HFFc6 (cell line): ENCODE results near the gene IGF2BP3. TPM values are rescaled to one million over a fixed set of nuclear protein-coding genes. Genes with fewer than 3 reads are reported as not detected.
A peak's percentile ranks its signal among the peaks of the same experiment; 100 is the strongest.

ENCODE experiments used
- DNase-seq: peaks from one replicate; pipeline ENCODE4 v3.0.0-alpha.2; 2018
- H3K27ac Mint-ChIP-seq: 2 replicates; pipeline ENCODE4 v1.8.0; 2020; ENCODE audit warnings: mild to moderate bottlenecking, mixed read lengths
- H3K27me3 Mint-ChIP-seq: 2 replicates; pipeline ENCODE4 v1.8.0; 2021; ENCODE audit warnings: mild to moderate bottlenecking, moderate library complexity, mixed read lengths; ENCODE audit not compliant: insufficient read depth
- H3K36me3 Mint-ChIP-seq: 2 replicates; pipeline ENCODE4 v1.8.0; 2021; ENCODE audit warnings: low read depth, mixed read lengths
- H3K4me1 Mint-ChIP-seq: 2 replicates; pipeline ENCODE4 v1.8.0; 2020; ENCODE audit warnings: low read depth, mixed read lengths
- H3K4me3 Mint-ChIP-seq: 2 replicates; pipeline ENCODE4 v1.8.0; 2020; ENCODE audit warnings: mild to moderate bottlenecking, moderate library complexity, mixed read lengths
- H3K9me3 Mint-ChIP-seq: 2 replicates; pipeline ENCODE4 v1.8.0; 2020; ENCODE audit warnings: mild to moderate bottlenecking, mixed read lengths
- total RNA-seq, 6 experiments: library from RNA; stranded (reverse); fragmentation: NEBNext Ultra II Directional; extraction: Animal tissue kit (Norgen Biotek cat#: 25700); gene quantifications; 2 replicates in 1 of 6; 3 replicates in 5 of 6; pipeline ENCODE4 v1.2.3, GENCODE V29; 2021
- TF ChIP-seq, protein P1 (sequence below): fragments of 200-600 bp; sonication (generic); IDR thresholded peaks from 2 replicates; pipeline ENCODE4 v1.5.0; 2021; ENCODE audit warnings: antibody characterized with exemption, mild to moderate bottlenecking

The IGF2BP3 gene
- total RNA-seq, 6 experiments from 2014 or later: 23.8 to 33.1 (median 31.0) TPM

DNA sequence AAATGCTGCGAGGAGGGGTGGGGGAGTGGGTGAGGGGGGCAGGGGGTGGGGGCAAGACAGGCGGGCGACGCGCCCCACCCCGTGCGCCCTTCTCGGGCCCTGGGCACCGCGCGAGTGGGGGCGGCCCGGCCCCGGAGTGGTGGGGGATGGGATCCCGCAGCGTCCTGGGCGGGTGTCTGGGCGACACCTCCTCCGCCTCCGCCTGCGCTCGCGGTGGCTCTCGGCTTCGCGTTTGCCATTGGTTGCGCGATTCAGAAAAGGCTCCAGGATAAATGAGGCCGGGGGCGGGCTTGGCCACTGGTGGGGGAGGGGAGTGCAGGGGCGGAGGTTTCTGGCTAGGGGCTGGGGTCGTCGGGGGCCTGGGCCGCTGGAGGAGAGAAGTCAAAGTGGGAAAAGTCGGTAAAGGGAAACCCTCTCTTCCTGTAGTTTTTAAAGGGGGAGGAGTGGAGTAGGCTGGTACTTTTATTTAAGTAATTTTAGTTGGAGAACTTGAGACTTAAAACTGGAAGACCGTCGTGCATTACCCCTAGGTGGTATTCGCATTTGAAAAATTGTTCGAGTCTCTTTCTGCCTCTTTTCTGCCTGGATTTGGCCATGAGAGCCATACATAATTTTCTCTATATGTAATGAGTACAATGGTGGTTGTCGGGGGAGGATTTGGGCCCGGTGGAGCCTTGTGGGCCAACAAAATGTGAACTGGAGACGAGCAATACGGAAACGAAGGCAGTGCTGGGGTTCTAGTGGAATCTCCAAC, 992 bp upstream of the IGF2BP3 start:
- Mint-ChIP-seq H3K27ac (peak overlapping the region; percentile 89), H3K9me3 (no peaks in the 10 kb centered on the region), H3K36me3 (no peaks in the 10 kb centered on the region; the same call in 1 of the 2 replicates), H3K4me3 (peak overlapping the region; percentile 88), H3K4me1 (peaks cover 47% of the 10 kb centered on the region), H3K27me3 (peaks cover 19% of the 10 kb centered on the region)
- TF ChIP-seq, protein P1, sequence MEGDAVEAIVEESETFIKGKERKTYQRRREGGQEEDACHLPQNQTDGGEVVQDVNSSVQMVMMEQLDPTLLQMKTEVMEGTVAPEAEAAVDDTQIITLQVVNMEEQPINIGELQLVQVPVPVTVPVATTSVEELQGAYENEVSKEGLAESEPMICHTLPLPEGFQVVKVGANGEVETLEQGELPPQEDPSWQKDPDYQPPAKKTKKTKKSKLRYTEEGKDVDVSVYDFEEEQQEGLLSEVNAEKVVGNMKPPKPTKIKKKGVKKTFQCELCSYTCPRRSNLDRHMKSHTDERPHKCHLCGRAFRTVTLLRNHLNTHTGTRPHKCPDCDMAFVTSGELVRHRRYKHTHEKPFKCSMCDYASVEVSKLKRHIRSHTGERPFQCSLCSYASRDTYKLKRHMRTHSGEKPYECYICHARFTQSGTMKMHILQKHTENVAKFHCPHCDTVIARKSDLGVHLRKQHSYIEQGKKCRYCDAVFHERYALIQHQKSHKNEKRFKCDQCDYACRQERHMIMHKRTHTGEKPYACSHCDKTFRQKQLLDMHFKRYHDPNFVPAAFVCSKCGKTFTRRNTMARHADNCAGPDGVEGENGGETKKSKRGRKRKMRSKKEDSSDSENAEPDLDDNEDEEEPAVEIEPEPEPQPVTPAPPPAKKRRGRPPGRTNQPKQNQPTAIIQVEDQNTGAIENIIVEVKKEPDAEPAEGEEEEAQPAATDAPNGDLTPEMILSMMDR: no peak
- peak; percentile 53 for DNase-seq

DNA sequence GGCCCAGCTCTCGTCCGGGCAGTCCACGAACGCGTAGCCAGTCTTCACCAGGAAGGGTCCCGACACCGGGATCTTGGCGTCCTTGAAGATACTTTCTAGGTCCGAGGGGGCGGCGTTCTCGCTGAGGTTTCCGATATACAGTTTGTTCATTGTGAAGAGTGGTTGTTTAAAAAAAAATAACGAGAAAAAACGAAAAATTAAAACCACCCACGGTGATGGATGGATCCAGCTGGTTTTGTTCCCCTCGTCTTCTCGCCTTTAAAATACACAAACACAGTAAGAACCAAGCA, 385 bp downstream of the IGF2BP3 start:
- DNase-seq: no peak
- TF ChIP-seq, protein P1: no peak

DNA sequence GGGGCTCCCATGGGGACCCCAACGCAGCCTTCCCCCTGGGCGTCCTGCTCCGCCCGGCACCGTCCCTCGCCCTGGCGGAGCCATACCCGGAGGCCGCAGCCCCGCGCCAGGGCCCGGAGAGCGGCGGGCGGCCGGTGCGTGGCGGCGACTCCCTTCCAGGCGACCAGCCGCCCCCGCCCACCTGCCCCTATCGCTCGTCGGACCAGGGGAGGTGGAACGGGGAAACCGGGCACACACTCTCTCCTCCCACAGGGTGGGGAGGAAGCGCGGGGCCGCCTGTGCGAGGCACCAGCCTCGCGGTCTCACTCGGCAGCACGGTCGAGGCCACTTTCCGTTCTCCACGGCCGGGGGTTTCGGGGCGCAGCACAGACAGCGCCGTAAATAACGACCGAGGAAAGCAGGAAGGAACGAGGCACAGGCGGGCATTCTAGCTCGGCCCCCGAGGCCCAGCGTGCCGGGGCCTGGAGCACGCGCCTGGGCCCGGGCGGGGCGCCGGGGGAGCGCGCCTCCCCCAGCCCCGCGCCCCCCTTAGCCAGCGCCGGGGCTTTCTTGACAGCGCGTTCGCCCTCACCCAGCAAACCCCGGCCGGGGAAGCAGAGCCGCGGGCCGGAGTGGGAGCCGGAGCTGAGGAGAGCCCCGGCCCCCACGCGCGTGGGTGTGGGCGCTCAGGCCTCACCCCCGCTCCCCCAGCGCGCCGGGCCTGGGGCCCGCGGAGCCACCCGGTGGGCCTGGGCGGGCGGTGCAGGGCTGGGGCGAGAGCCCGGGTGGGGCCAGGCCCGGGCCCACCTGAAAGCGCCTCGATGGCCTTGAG, 936 bp downstream of the IGF2BP3 start:
- peak overlapping the region; percentile 89 for H3K27ac Mint-ChIP-seq
- H3K36me3 Mint-ChIP-seq: peaks cover 3% of the 10 kb centered on the region; the same call in 1 of the 2 replicates
- peaks cover 7% of the 10 kb centered on the region for H3K27me3 Mint-ChIP-seq
- no peaks in the 10 kb centered on the region for H3K9me3 Mint-ChIP-seq
- peak overlapping the region; percentile 98 for H3K4me3 Mint-ChIP-seq
- TF ChIP-seq, protein P1: peak; percentile 30
- no peak for DNase-seq
- H3K4me1 Mint-ChIP-seq: peaks cover 54% of the 10 kb centered on the region

More for the DNA sequence above, 385 bp downstream of the IGF2BP3 start:
- H3K36me3 Mint-ChIP-seq: peaks cover 3% of the 10 kb centered on the region; the same call in 1 of the 2 replicates
- peak overlapping the region; percentile 88 for H3K4me3 Mint-ChIP-seq
- H3K9me3 Mint-ChIP-seq: no peaks in the 10 kb centered on the region
- peaks cover 13% of the 10 kb centered on the region for H3K27me3 Mint-ChIP-seq
- peak overlapping the region; percentile 89 for H3K27ac Mint-ChIP-seq
- peaks cover 56% of the 10 kb centered on the region for H3K4me1 Mint-ChIP-seq

DNA sequence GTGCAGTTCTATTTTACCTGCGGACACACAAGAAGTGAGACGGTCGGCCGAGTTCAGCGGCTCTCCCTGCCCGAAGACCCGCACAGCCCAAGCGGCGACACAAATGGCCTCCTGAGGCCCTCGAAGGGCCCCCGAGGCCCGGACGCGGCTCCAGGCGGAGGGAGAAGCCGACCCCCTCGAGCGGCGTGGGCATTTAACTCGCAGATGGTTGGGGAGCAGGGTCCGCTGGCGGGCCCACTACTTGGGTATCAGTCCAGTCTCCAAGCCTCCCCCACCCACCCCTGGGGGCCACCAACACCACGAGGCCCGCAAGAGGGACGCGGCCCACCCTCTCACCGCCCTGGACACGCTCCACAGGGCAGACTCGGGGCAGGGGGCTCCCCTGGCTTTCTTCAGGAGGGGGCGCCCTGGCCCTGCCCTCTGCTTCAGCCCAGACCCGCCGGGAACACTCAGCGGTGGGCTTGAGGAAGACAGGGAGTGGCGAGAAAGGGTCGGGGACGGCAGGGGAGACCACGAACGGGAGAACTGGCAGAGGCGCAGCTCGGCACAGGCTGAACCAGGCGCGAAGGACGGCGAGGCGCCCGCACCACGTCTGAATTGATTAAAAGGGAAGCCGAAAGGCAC, 1.7 kb downstream of the IGF2BP3 start:
- Mint-ChIP-seq H3K9me3 (no peaks in the 10 kb centered on the region), H3K27ac (peak overlapping the region; percentile 93), H3K4me1 (peaks cover 55% of the 10 kb centered on the region), H3K36me3 (peaks cover 3% of the 10 kb centered on the region; the same call in 1 of the 2 replicates), H3K27me3 (peaks cover 5% of the 10 kb centered on the region), H3K4me3 (peak overlapping the region; percentile 98)
- no peak for DNase-seq
- TF ChIP-seq, protein P1: no peak

DNA sequence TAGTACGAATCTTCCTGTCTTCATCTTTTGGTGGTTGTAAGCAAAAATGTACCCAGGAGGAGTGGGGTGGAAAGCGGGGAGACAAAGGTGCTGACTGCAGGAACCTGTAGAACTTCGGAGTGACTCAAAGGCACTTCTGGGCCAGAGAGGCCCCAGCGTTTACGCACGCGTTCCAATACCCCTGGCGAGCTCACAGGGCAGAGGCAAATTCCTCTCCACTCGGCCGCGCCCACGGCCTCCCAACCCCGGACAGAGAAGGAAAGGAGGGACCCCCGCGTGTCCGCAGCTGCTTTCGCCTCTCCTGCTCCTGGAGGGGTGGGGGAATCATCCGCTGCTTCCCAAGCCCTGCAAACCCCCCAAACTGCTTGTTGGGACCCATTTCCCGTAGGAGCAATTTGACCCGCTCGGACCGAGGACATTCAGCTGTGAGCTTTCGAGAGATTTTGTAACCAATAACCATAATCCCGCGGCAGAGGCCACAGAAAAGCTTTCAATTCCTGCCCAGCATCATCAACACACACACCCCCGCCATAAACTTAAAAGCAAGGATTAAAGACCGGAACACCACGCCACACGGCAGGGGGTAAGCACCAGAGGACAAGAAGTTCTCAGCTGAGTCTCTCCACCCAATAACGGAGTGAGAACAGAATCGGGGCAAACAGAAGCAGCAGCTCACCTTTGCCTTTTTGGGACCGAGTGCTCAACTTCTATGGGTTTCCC, 2.3 kb downstream of the IGF2BP3 start:
- Mint-ChIP-seq H3K9me3 (no peaks in the 10 kb centered on the region), H3K4me1 (peaks cover 55% of the 10 kb centered on the region), H3K27ac (peak overlapping the region; percentile 93), H3K4me3 (peak overlapping the region; percentile 98), H3K36me3 (peaks cover 3% of the 10 kb centered on the region; the same call in 1 of the 2 replicates), H3K27me3 (peaks cover 5% of the 10 kb centered on the region)
- DNase-seq: peak; percentile 31
- TF ChIP-seq, protein P1: no peak
